ENCODE data around the gene MDFIC2.
"Not testable (repeated sequence)": the region's sequence is repeated elsewhere in the genome, so short reads cannot be mapped to it uniquely, and the experiment has no call there.

The MDFIC2 gene

GRCh38 chr3:70256566-70256965 lies 55.9 kb downstream of the MDFIC2 start:
- DNase-seq (ENCODE audit: low read depth in 2 of 2) = no peak

- DNase-seq (ENCODE audit: low read depth in 2 of 2) = no peak
These were observed 61.9 kb downstream of the MDFIC2 start for GRCh38 chr3:70250492-70250891.

DNA sequence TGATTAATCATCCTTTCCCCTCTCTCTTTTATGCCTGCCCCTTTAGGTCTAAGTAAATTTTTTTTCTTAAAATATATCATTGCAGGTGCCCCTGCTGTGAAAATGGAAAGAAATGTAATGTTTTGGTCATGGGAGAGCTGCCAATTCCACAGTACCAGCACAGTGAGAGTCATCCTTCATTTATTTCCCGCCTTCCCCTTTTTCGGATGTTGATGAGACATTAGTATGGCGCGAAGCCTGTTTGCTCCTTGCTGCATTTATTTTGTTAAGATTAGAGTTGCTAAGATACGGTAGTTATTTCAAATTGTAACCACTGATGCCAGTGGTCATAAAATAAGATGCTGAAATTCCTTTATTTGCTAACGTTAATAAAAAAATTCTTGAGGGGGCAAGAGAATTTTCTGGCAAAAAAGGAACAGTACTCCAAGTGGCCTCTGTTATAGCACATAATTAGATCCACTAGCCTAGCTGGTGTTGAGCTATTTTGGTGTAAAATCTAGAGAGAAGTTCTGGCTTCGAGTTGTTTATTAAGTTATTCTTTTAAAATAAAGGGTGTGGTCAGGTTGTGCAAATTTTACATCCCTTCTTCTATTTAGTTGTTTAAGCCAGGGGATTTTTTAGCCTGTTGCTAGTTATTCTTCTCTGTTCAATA lies 62.8 kb downstream of the MDFIC2 start:
- DNase-seq (ENCODE audit: low read depth in 2 of 2) = no peak

- DNase-seq (ENCODE audit: low read depth in 2 of 2) = no peak
These were observed 63.6 kb downstream of the MDFIC2 start for GRCh38 chr3:70248856-70249255.

DNA sequence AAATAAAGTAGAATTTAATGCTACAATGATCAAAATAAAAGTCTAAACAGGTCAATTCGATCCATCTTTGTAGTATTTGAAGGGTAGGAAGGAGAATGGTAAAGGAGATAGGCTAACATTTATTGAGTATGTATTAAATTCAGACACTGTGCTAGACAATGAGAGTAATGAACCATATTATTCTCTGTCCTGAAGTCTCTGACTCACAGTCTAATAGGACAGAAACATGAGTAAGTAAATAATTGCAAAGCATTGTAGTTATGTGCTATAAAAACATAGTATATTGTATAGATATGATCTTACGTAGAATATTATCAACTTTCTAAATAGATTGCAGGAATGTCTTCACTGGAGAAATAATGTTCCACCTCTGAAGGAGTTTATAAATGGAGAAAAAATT lies 64.5 kb downstream of the MDFIC2 start:
- no peak for DNase-seq (ENCODE audit: low read depth in 2 of 2)

DNA sequence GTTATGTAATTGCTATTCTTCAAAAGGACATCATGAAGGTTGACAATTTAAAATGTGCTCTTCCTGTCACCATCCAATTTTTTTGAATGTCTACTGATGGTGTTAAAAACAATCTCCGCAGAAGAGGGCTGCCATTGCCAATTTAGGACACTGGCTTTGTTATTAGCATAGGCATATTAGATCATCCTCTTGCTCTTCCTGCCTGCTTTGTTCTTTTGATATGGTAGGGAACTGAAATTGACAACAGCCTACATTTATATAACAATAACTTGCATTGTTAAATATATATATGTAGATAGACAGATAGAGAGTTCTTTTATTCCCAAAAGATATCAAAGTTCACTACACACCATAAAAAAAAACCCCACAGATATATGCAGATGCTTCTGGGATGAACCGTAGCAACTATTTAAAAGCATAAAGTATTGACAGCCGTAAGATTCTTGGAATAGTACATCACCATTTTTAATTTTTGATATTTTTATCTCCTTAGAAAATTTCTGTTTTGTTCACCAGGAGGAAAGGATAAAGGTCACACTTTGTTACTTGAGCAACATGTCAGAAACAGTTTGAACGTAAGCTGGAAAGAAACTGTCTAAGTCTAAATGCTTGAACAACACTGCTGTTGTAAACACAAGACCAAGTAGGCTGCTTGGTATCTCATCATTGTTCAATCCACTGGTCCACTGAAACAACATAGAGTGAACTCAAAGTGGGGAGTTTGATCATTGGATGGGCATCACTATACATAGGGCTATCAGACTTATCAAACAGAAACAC lies 66.5 kb downstream of the MDFIC2 start:
- DNase-seq (ENCODE audit: low read depth in 2 of 2) = no peak

DNA sequence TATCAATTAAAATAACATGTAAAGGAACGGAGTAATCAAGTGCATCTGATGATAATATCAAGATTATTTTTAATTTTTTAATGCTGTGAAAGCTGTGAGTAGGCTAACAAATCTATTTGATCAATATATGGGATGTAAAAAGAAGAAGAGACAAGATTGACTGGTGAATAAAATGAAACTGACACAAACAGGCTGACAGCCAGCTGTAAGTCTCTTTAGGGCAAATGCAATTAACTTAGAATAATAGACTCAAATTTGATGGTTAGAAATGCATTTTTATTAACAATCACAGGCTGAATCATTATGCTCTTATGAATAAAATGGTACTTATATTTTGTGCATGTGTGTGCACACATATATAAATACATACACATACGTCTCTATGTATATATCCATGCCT lies 68.0 kb downstream of the MDFIC2 start:
- no peak for DNase-seq (ENCODE audit: low read depth in 2 of 2)

GRCh38 chr3:70242297-70242882 lies 70.0 kb downstream of the MDFIC2 start:
- DNase-seq (ENCODE audit: low read depth in 2 of 2) = no peak

DNA sequence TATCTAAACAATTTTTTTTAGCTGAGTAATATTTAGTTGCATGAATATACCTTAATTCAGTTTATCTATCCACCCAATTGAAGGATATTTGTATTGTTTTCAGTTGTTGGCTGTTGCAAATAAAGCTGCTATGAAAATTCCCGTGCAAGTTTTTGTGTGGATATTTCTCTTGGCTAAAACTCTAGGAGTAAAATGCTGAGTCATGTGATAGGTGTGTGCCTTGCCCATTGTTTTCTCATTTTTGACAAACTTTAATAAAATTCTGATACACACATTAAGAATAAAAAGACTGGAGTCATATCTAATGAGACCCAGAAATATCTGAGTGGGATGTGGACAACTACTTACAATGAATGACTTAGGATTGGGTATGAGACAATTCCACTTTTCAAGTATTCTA lies 78.6 kb downstream of the MDFIC2 start:
- DNase-seq (ENCODE audit: low read depth in 2 of 2) = no peak

DNA sequence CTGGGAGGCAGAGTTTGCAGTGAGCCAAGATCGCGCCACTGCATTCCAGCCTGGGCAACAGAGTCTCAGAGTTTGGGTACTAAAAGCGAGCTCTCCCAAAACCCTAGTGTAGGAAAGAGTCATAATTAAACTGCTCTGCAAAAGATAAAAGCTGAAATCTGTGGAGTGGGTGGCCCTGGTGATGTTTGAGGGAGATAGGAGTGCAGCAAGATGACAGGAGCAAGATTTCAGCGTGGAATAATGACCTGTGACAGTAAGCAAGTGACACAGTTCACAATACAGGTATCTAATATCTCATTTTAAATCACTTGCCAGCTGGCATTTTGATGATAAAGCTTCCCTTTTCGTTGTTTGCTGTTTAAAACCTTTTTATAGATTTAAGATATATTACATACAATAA lies 79.3 kb downstream of the MDFIC2 start:
- no peak for DNase-seq (ENCODE audit: low read depth in 2 of 2)

- no peak for DNase-seq (ENCODE audit: low read depth in 2 of 2)
These were observed 81.2 kb downstream of the MDFIC2 start for GRCh38 chr3:70231266-70231701.

DNA sequence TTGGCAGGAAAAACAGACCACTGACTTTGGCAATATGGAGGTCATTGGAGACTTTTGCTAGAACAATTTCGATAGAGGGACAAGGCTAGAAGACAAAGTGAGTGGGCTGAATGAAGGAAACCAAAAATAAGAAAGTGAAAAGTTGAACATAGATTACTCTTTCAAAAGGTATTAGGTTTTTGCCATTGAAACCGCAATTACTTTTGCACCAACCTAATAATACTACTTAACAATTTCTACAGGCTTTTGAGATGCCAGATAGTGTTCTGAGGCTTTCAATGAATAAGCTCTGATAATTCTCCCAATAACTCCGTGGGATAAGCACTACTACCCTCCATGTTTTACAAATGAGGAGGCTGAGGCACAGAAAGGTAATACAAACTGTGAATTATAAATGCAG lies 85.0 kb downstream of the MDFIC2 start:
- no peak for DNase-seq (ENCODE audit: low read depth in 2 of 2)

GRCh38 chr3:70225146-70225545 lies 87.3 kb downstream of the MDFIC2 start:
- no peak for DNase-seq (ENCODE audit: low read depth in 2 of 2)

- DNase-seq (ENCODE audit: low read depth in 2 of 2) = no peak
These were observed 88.1 kb downstream of the MDFIC2 start for GRCh38 chr3:70224337-70224736.

DNA sequence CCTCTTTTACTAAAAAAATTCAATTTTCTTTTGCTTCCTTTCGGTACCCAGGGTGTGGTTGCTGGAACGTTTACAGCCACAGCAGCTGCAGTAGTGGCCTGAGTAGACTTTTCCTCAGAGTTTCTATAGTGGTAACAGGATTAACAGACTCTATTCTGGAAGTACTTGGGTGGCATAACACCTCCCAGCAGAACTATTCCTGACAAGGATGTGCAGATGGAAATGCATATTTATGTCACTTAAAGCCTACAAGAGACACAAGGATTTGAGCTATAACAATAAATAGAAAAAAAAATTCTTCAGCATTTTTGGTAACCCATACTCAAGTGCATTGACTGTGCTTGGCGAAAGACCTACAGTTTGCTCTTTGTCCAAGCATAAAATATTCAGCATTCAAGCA lies 94.0 kb downstream of the MDFIC2 start:
- no peak for DNase-seq (ENCODE audit: low read depth in 2 of 2)

DNA sequence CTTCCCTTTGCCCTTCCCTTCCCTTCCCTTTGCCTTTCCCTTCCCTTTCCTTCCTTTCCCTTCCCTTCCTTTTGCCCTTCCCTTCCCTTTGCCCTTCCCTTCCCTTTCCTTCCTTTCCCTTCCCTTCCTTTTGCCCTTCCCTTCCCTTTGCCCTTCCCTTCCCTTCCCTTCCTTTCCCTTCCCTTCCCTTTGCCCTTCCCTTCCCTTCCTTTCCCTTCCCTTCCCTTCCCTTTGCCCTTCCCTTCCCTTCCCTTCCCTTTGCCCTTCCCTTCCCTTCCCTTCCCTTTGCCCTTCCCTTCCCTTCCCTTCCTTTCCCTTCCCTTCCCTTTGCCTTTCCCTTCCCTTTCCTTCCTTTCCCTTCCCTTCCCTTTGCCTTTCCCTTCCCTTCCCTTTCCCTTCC lies 101.2 kb downstream of the MDFIC2 start:
- not testable (repeated sequence) for DNase-seq (ENCODE audit: low read depth in 2 of 2)

DNA sequence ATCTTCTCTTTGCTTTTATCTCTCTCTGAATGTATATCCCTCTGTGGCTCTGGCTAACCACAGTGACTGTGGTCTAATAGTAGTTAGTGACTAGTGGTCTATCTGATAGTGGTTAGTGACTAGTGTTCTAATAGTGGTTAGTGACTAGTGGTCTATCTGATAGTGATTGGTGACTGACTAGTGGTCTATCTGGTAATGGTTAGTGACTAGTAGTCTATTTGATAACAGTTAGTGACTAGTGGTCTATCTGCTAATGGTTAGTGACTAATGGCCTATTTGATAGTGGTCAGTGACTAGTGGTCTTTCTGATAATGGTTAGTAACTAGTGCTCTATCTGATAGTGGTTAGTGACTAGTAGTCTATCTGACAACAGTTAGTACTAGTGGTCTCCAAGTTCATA lies 110.5 kb downstream of the MDFIC2 start:
- no peak for DNase-seq (ENCODE audit: low read depth in 2 of 2)

DNA sequence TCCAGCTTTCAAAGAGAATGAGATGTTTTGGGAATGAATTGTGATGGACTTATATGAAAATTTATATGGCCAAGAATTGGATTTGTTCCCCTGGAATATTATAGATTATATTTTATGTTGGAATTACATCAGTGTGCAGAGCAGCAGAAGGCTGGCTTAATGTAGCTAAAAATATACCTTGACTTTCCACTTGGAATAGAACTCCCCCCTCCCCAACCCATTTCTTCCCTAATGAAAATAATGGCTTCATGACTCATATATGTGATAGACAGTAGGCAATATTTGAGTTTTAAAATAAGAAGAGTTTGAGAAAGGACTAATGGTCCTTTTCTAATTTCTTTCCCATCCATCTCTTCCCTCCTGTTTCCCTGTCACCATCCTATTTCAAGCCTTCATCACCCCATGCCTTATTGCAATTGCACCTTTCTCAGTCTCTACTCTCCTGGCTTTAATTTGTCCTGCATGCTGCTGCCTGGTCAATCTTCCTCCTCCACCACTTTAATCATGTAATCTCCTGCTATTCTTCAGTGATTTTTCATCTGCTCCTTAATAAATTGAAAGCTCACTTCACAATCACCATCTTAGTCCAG lies 122.5 kb downstream of the MDFIC2 start:
- no peak for DNase-seq (ENCODE audit: low read depth in 2 of 2)

- DNase-seq (ENCODE audit: low read depth in 2 of 2) = no peak
These were observed 126.2 kb downstream of the MDFIC2 start for GRCh38 chr3:70186221-70186620.

DNA sequence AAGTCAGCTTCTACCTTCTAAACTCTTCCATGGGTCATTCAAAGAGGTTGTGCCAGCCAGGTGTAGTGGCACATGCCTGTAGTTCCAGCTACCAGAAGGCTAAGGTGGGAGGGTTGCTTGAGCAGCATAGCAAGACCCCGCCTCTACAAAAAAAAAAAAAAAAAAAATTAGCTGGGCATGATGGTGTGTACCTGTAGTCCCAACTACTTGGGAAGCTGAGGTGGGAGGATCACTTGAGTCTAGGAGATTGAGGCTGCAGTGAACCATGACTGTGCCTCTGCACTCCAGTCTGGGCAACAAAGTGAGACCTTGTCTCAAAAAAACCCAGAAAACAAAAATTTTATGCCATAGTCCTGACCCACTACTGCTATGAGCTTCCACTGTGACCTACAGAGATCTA lies 126.8 kb downstream of the MDFIC2 start:
- no peak for DNase-seq (ENCODE audit: low read depth in 2 of 2)

GRCh38 chr3:70183781-70184504 lies 128.5 kb downstream of the MDFIC2 start:
- no peak for DNase-seq (ENCODE audit: low read depth in 2 of 2)

DNA sequence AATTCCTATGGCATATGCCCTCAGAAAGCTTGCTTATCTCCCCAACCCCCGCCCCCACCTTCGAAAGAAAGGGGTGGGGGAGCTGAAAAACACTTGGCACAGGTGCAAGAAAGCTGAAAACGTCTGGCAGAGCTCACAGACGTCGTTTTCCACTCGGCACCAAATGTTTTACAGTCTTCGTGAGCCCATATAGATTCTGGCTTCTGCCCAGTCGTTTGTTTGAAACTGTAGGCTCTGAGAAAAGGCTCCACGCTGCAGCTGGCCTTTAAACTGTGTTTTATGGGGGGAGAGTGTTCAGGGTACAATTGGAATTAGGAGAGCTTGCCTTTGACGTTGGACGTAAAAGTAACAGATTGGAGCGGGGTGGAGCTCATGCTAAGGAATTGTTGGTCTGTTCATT lies 130.3 kb downstream of the MDFIC2 start:
- no peak for DNase-seq (ENCODE audit: low read depth in 2 of 2)

Measured in activated CD8-positive, alpha-beta memory T cell treated with anti-CD3 and anti-CD28 coated beads for 4 hours (primary cell).